ENCODE measurements around the gene EPS8L1.
"Not testable (repeated sequence)": the region's sequence is repeated elsewhere in the genome, so short reads cannot be mapped to it uniquely, and the experiment has no call there.

The EPS8L1 gene

GRCh38 chr19:55063492-55063843, 12.2 kb upstream of the EPS8L1 start:
- Histone ChIP-seq H3K4me2 (ENCODE audit: low read depth, low read length, poor library complexity, severe bottlenecking) (no peak overlapping the region), H3K4me3 (ENCODE audit: low read length, poor library complexity, severe bottlenecking) (no peak overlapping the region), H3K9ac (ENCODE audit: low read depth, low read length, poor library complexity, severe bottlenecking) (no peak overlapping the region)

GRCh38 chr19:55065516-55065915, 10.2 kb upstream of the EPS8L1 start:
- H3K9ac ChIP-seq (ENCODE audit: low read depth, low read length, poor library complexity, severe bottlenecking); H3K4me1 ChIP-seq (ENCODE audit: insufficient read depth, low read length, poor library complexity, severe bottlenecking); H3K9me2 ChIP-seq (replicated peaks; ENCODE audit: low read depth, low read length); H3K36me3 ChIP-seq (ENCODE audit: insufficient read depth, low read length); H4K20me1 ChIP-seq (ENCODE audit: insufficient read depth, low read length, poor library complexity, severe bottlenecking); H3K79me2 ChIP-seq (ENCODE audit: insufficient read depth, low read length); H3K4me3 ChIP-seq (ENCODE audit: low read length, poor library complexity, severe bottlenecking); H3F3A ChIP-seq (ENCODE audit: low read depth); H3K9me3 ChIP-seq (ENCODE audit: insufficient read depth, low read depth, low read length); H3K4me2 ChIP-seq (ENCODE audit: low read depth, low read length, poor library complexity, severe bottlenecking); H3K27me3 ChIP-seq (ENCODE audit: insufficient read depth, low read length, poor library complexity, severe bottlenecking); H2AFZ ChIP-seq (ENCODE audit: low read length): not testable (repeated sequence)

More at GRCh38 chr19:55063492-55063843, 12.2 kb upstream of the EPS8L1 start:
- Histone ChIP-seq H3K79me2 (ENCODE audit: insufficient read depth, low read length) (no peaks in the 10 kb centered on the region), H3F3A (ENCODE audit: low read depth) (no peaks in the 10 kb centered on the region), H3K36me3 (ENCODE audit: insufficient read depth, low read length) (no peaks in the 10 kb centered on the region), H3K27me3 (ENCODE audit: insufficient read depth, low read length, poor library complexity, severe bottlenecking) (no peaks in the 10 kb centered on the region), H3K4me1 (ENCODE audit: insufficient read depth, low read length, poor library complexity, severe bottlenecking) (no peaks in the 10 kb centered on the region), H3K9me3 (ENCODE audit: insufficient read depth, low read depth, low read length) (no peaks in the 10 kb centered on the region), H2AFZ (ENCODE audit: low read length) (no peak overlapping the region), H4K20me1 (ENCODE audit: insufficient read depth, low read length, poor library complexity, severe bottlenecking) (no peaks in the 10 kb centered on the region), H3K9me2 (replicated peaks; ENCODE audit: low read depth, low read length) (no peaks in the 10 kb centered on the region)
- no peak for TF ChIP-seq EZH2phosphoT487 (IDR thresholded peaks at IDR 0.05; ENCODE audit: borderline replicate concordance)
- TF ChIP-seq, protein P1, sequence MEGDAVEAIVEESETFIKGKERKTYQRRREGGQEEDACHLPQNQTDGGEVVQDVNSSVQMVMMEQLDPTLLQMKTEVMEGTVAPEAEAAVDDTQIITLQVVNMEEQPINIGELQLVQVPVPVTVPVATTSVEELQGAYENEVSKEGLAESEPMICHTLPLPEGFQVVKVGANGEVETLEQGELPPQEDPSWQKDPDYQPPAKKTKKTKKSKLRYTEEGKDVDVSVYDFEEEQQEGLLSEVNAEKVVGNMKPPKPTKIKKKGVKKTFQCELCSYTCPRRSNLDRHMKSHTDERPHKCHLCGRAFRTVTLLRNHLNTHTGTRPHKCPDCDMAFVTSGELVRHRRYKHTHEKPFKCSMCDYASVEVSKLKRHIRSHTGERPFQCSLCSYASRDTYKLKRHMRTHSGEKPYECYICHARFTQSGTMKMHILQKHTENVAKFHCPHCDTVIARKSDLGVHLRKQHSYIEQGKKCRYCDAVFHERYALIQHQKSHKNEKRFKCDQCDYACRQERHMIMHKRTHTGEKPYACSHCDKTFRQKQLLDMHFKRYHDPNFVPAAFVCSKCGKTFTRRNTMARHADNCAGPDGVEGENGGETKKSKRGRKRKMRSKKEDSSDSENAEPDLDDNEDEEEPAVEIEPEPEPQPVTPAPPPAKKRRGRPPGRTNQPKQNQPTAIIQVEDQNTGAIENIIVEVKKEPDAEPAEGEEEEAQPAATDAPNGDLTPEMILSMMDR (conservative IDR thresholded peaks at IDR 0.05; ENCODE audit: low read length): no peak

DNA sequence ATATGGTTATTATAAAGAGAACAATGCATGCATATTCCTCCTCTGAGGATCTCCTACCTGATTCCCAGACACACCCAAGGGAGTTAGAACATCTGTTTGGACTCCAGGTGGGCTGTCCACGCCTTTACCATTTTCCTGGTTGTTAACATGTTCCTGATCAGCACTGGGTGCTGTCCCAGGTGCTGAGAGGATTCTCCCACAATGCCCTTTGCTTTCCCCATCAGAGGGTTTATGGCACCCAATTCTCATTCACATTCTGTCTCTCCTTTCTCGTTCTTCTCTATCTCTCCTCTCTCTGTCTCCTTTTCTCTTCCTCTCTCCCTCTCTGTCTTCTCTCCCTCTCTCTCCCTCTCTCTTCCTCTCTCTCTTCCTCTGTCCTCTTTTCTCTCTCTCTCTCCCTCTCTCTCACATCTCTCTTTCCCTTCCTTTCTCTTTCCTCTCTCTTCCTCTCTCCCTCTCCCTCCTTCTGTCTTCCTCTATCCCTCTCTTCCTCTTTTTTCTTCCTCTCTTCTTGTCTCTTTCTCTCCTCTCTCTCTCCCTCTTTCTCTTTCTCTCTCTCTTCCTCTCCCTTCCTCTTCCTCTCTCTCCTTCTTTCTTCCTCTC, 9.5 kb upstream of the EPS8L1 start:
- Histone ChIP-seq H3K4me3 (ENCODE audit: low read length, poor library complexity, severe bottlenecking) (no peak overlapping the region), H2AFZ (ENCODE audit: low read length) (no peak overlapping the region), H3K27me3 (ENCODE audit: insufficient read depth, low read length, poor library complexity, severe bottlenecking) (no peaks in the 10 kb centered on the region), H3K9me2 (replicated peaks; ENCODE audit: low read depth, low read length) (no peaks in the 10 kb centered on the region), H4K20me1 (ENCODE audit: insufficient read depth, low read length, poor library complexity, severe bottlenecking) (no peaks in the 10 kb centered on the region), H3K4me1 (ENCODE audit: insufficient read depth, low read length, poor library complexity, severe bottlenecking) (peaks cover 1% of the 10 kb centered on the region), H3K79me2 (ENCODE audit: insufficient read depth, low read length) (no peaks in the 10 kb centered on the region), H3K36me3 (ENCODE audit: insufficient read depth, low read length) (no peaks in the 10 kb centered on the region), H3K4me2 (ENCODE audit: low read depth, low read length, poor library complexity, severe bottlenecking) (no peak overlapping the region), H3F3A (ENCODE audit: low read depth) (no peaks in the 10 kb centered on the region), H3K9me3 (ENCODE audit: insufficient read depth, low read depth, low read length) (no peaks in the 10 kb centered on the region), H3K9ac (ENCODE audit: low read depth, low read length, poor library complexity, severe bottlenecking) (no peak overlapping the region)
- no peak for TF ChIP-seq EZH2phosphoT487 (IDR thresholded peaks at IDR 0.05; ENCODE audit: borderline replicate concordance)
- TF ChIP-seq, protein P1 (conservative IDR thresholded peaks at IDR 0.05; ENCODE audit: low read length): no peak

DNA sequence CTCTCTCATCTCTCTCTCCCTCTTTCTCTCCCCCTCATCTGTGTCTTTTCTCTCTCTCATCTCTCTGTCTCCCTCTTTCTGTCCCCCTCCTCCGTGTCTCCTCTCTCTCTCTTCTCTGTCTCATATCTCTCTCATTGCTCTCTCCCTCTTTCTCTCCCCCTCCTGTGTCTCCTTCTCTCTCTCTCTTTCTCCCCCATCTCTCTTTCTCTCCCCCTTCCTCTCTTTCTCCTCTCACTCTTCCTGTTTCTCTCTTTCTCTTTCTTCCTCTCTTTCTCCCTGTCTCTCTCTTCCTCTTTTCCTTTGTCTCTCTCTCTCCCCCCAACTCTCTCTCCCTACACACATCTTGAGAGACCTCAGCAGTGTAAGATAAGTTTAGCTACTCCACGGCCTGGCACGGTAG, 7.8 kb upstream of the EPS8L1 start:
- Histone ChIP-seq H3K27me3 (ENCODE audit: insufficient read depth, low read length, poor library complexity, severe bottlenecking) (no peaks in the 10 kb centered on the region), H3K4me2 (ENCODE audit: low read depth, low read length, poor library complexity, severe bottlenecking) (no peak overlapping the region)

More for the DNA sequence above, 7.8 kb upstream of the EPS8L1 start:
- Histone ChIP-seq H3F3A (ENCODE audit: low read depth) (no peaks in the 10 kb centered on the region), H3K79me2 (ENCODE audit: insufficient read depth, low read length) (no peaks in the 10 kb centered on the region), H3K36me3 (ENCODE audit: insufficient read depth, low read length) (no peaks in the 10 kb centered on the region), H3K4me3 (ENCODE audit: low read length, poor library complexity, severe bottlenecking) (no peak overlapping the region), H2AFZ (ENCODE audit: low read length) (no peak overlapping the region), H4K20me1 (ENCODE audit: insufficient read depth, low read length, poor library complexity, severe bottlenecking) (no peaks in the 10 kb centered on the region), H3K9me3 (ENCODE audit: insufficient read depth, low read depth, low read length) (no peaks in the 10 kb centered on the region), H3K9me2 (replicated peaks; ENCODE audit: low read depth, low read length) (no peaks in the 10 kb centered on the region), H3K4me1 (ENCODE audit: insufficient read depth, low read length, poor library complexity, severe bottlenecking) (peaks cover 10% of the 10 kb centered on the region), H3K9ac (ENCODE audit: low read depth, low read length, poor library complexity, severe bottlenecking) (no peak overlapping the region)
- no peak for TF ChIP-seq EZH2phosphoT487 (IDR thresholded peaks at IDR 0.05; ENCODE audit: borderline replicate concordance)
- TF ChIP-seq, protein P1 (conservative IDR thresholded peaks at IDR 0.05; ENCODE audit: low read length): no peak
